Gastrocnemius medialis (tissue), 4 donors: ENCODE data around the gene PRSS33. TPM values are rescaled to one million over a fixed set of nuclear protein-coding genes. Genes with fewer than 3 reads are reported as not detected.

Experiments used
- ATAC-seq, 2 donors: fragments of 150-250 bp; one replicate each; pipeline ENCODE4 v1.9.1; 2016
- DNase-seq, 2 donors: peaks; one replicate each; pipeline ENCODE4 v3.0.0-alpha.2; 2019
- H3K27ac ChIP-seq, 4 donors: fragments of 200-600 bp; sonication (generic); 1 replicate in 1 of 4; 2 replicates in 3 of 4; pipeline ENCODE4 v1.5.1; 2016 to 2018; ENCODE audit warnings: mild to moderate bottlenecking in 2 of 4, moderate library complexity in 1 of 4
- H3K27me3 ChIP-seq, 3 donors: fragments of 200-600 bp; sonication (generic) in 2 of 3; 1 replicate in 1 of 3; 2 replicates in 2 of 3; pipeline versions ENCODE4 v1.5.1 to v1.6.0; 2016 to 2019; ENCODE audit warnings: mild to moderate bottlenecking in 1 of 3, moderate library complexity in 1 of 3
- H3K36me3 ChIP-seq, 2 donors: fragments of 200-600 bp; sonication (generic) in 1 of 2; one replicate each; pipeline ENCODE4 v1.5.1; 2017 to 2018
- H3K4me1 ChIP-seq, 2 donors: fragments of 200-600 bp; sonication (generic) in 1 of 2; one replicate each; pipeline ENCODE4 v1.5.1; 2016 to 2017; ENCODE audit warnings: mild to moderate bottlenecking in 2 of 2
- H3K4me3 ChIP-seq, 4 donors: fragments of 200-600 bp; sonication (generic) in 3 of 4; 1 replicate in 1 of 4; 2 replicates in 3 of 4; pipeline ENCODE4 v1.5.1; 2016 to 2019; ENCODE audit warnings: mild to moderate bottlenecking in 2 of 4
- H3K9me3 ChIP-seq, 3 donors: fragments of 200-600 bp; sonication (generic) in 2 of 3; 1 replicate in 1 of 3; 2 replicates in 2 of 3; pipeline ENCODE4 v1.5.1; 2016 to 2019
- CTCF ChIP-seq, 5 experiments: fragments of 450-650 bp in 3 of 5; fragments of 200-600 bp in 2 of 5; sonication (generic) in 2 of 5; IDR thresholded peaks in 4 of 5; conservative IDR thresholded peaks in 1 of 5; 1 replicate in 4 of 5; 2 replicates in 1 of 5; pipeline ENCODE4 v1.5.1; 2016 to 2019; ENCODE audit warnings: antibody characterized with exemption in 5 of 5, mild to moderate bottlenecking in 3 of 5, moderate library complexity in 3 of 5
- POLR2A ChIP-seq, 2 donors: fragments of 450-650 bp; IDR thresholded peaks; one replicate each; pipeline ENCODE4 v1.6.1; 2017; ENCODE audit warnings: antibody characterized with exemption in 2 of 2, mild to moderate bottlenecking in 2 of 2, moderate library complexity in 2 of 2
- in situ Hi-C, 4 donors: fragments of 200-750 bp; cut with MboI; loops; one replicate each; pipeline versions ENCODE4 v1.15.0 to v1.8.0; 2017; ENCODE audit warnings: low sequenced_read_pairs in 4 of 4
- intact Hi-C: fragments of 100-400 bp; cut with DNase I; formaldehyde crosslinking; loops from one replicate; pipeline ENCODE4 v1.15.1; 2023; ENCODE audit warnings: low total_unique reads
- total RNA-seq, 4 donors: library from RNA; depleted of rRNA; stranded (reverse); fragments of >200 nt; gene quantifications; one replicate each; pipeline versions ENCODE4 v1.1.0 to v1.2.3, GENCODE V29; 2016

The PRSS33 gene
- total RNA-seq, 4 donors from 2014 or later = not detected

- DNase-seq (no peak), ATAC-seq (peak; percentile 31 to 35)
- Histone ChIP-seq H3K36me3 (peaks cover 0 to 25% of the 10 kb centered on the region in 2 donors), H3K27ac (peak overlapping the region; percentile 82 to 100 (median 100)), H3K4me1 (peaks cover 23 to 31% of the 10 kb centered on the region in 2 donors), H3K27me3 (no peaks in the 10 kb centered on the region), H3K9me3 (no peaks in the 10 kb centered on the region), H3K4me3 (peak overlapping the region; percentile 93 to 100 (median 96))
- TF ChIP-seq POLR2A (IDR thresholded peaks at IDR 0.05) = no peak
- TF ChIP-seq CTCF (IDR thresholded peaks at IDR 0.05 in 4 of 5, conservative IDR thresholded peaks at IDR 0.05 in 1 of 5) = no peak
- intact Hi-C loops (loop anchor here (1.0 to 5.0 kb wide), 2 partner anchors 24 to 91 kb away; partner anchors contain the start of gene SRRM2), in situ Hi-C loops (no loop called here)
Measured at GRCh38 chr16:2776500-2777139, 10.7 kb downstream of the PRSS33 start.

DNA sequence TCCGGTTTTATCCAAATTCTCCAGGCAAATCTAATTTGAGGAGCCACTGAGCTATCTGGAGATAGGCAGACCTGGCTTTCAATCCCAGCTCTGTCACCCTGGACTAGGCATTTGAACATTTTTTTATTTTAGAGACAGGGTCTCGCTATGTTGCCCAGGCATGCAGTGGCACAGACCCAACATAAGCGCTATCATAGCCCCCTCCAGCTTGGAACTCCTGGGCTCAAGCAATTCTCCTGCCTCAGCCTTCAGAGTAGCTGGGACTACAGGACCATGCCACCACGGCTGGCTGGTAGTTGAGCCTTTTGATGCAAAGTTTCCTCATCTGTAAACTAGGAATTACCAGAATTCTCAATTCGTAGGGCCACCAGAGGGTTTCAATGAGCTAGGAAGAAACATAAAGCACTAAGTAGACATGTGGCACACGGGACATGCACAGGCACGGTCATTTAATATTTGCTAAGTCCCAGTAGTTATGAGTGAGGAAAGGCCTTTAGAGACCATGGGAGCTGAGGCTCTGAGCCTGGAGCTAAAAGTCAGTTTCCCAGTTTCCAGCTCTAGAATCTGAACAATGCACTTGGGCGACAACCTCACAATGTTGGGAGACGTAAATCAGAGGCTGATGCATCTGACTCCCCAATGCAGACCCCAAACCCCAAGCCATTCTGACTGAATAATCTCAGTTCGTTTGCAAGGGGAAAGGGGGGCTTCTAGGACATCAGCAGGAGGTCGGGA, 11.4 kb downstream of the PRSS33 start:
- in situ Hi-C loops (no loop called here), intact Hi-C loops (loop anchor here (5.0 kb wide), 1 partner anchor 91 kb away; no protein-coding TSS in a partner anchor)

GRCh38 chr16:2775131-2775716, 12.1 kb downstream of the PRSS33 start:
- TF ChIP-seq POLR2A (IDR thresholded peaks at IDR 0.05) (no peak), CTCF (IDR thresholded peaks at IDR 0.05 in 4 of 5, conservative IDR thresholded peaks at IDR 0.05 in 1 of 5) (no peak)
- ATAC-seq (no peak), DNase-seq (no peak)
- H3K4me3 ChIP-seq = no peak overlapping the region
- peak overlapping the region in 3 of 4 donors; percentile 100 for H3K27ac ChIP-seq
- H3K4me1 ChIP-seq = peaks cover 23 to 31% of the 10 kb centered on the region in 2 donors
- H3K27me3 ChIP-seq = no peaks in the 10 kb centered on the region
- no peaks in the 10 kb centered on the region for H3K9me3 ChIP-seq
- in situ Hi-C loops = no loop called here
- peaks cover 8 to 39% of the 10 kb centered on the region in 2 donors for H3K36me3 ChIP-seq
- intact Hi-C loops = loop anchor here (5.0 kb wide), 1 partner anchor 92 kb away; no protein-coding TSS in a partner anchor

More for the DNA sequence above, 11.4 kb downstream of the PRSS33 start:
- Histone ChIP-seq H3K9me3 (no peaks in the 10 kb centered on the region), H3K36me3 (peaks cover 1 to 32% of the 10 kb centered on the region in 2 donors), H3K27me3 (no peaks in the 10 kb centered on the region), H3K27ac (peak overlapping the region; percentile 82 to 100 (median 100)), H3K4me3 (peak overlapping the region; percentile 93 to 100 (median 96)), H3K4me1 (peaks cover 23 to 31% of the 10 kb centered on the region in 2 donors)
- no peak for ATAC-seq
- TF ChIP-seq POLR2A (IDR thresholded peaks at IDR 0.05) (no peak), CTCF (IDR thresholded peaks at IDR 0.05 in 4 of 5, conservative IDR thresholded peaks at IDR 0.05 in 1 of 5) (no peak)
- DNase-seq = no peak

- Histone ChIP-seq H3K4me1 (peaks cover 23 to 27% of the 10 kb centered on the region in 2 donors), H3K36me3 (peaks cover 8 to 48% of the 10 kb centered on the region in 2 donors), H3K27me3 (no peaks in the 10 kb centered on the region), H3K4me3 (no peak overlapping the region), H3K27ac (peak overlapping the region in 1 of 4 donors; percentile 22), H3K9me3 (no peaks in the 10 kb centered on the region)
- ATAC-seq (no peak), DNase-seq (no peak)
- in situ Hi-C loops = no loop called here
- TF ChIP-seq POLR2A (IDR thresholded peaks at IDR 0.05) (no peak), CTCF (IDR thresholded peaks at IDR 0.05 in 4 of 5, conservative IDR thresholded peaks at IDR 0.05 in 1 of 5) (no peak)
- intact Hi-C loops = no loop called here
Measured at GRCh38 chr16:2774161-2774891, 13.0 kb downstream of the PRSS33 start.
